HepG2 (cell line): ENCODE data around the gene ANTXRL. TPM values are rescaled to one million over a fixed set of nuclear protein-coding genes. Genes with fewer than 3 reads are reported as not detected.

Experiments used
- ATAC-seq: fragments of 200-7000 bp; cut with Tn5 transposase; 3 replicates; pipeline ENCODE4 v1.9.1; 2020; ENCODE audit warnings: mild to moderate bottlenecking, moderate library complexity
- BruUV-seq: library from RNA; stranded (reverse); fragments of 400-500 nt; replicated peaks from 2 replicates; lab custom pipeline; 2021; lab: Mats Ljungman, UMichigan
- CTCF ChIA-PET: fragments of 300-600 bp; formaldehyde crosslinking; extraction: SDS; loops from one replicate; lab custom pipeline; 2021; ENCODE audit warnings: low total read pairs, inconsistent platforms, low intra/inter-chr PET ratio; lab: Yijun Ruan, JAX
- POLR2A ChIA-PET: fragments of 350-600 bp; sonication (Branson Sonifier 250); formaldehyde crosslinking; loops from one replicate; lab custom pipeline; 2020; ENCODE audit warnings: antibody characterized with exemption, inconsistent platforms; lab: Yijun Ruan, JAX
- DNase-seq: peaks from one replicate; pipeline ENCODE4 v3.0.0-alpha.2; 2015; ENCODE audit warnings: low spot score
- FAIRE-seq: peaks from 3 replicates; lab custom pipeline; 2011; peaks lifted over from hg19 to GRCh38; lab: Jason Lieb, UNC
- H2AFZ ChIP-seq: one replicate; pipeline ENCODE4 v1.6.1; 2011; ENCODE audit warnings: low read length, inconsistent platforms
- H3K27ac ChIP-seq: fragments of 300-600 bp; 3 replicates; pipeline ENCODE4 v1.8.0; 2011; ENCODE audit warnings: mixed run types, mild to moderate bottlenecking, mixed read lengths, low read length, inconsistent platforms; ENCODE audit not compliant: insufficient read depth; ENCODE audit errors: extremely low read length
- H3K27me3 ChIP-seq, 2 experiments: fragments of 200-600 bp in 1 of 2; 2 replicates in 1 of 2; 3 replicates in 1 of 2; pipeline versions ENCODE4 v1.6.0 to v1.8.0; 2011; ENCODE audit warnings: low read length in 2 of 2, mild to moderate bottlenecking in 2 of 2, moderate library complexity in 2 of 2, inconsistent platforms in 1 of 2; ENCODE audit not compliant: insufficient read depth in 2 of 2, control insufficient read depth in 1 of 2
- H3K36me3 ChIP-seq, 2 experiments: fragments of 200-600 bp in 1 of 2; replicated peaks in 1 of 2; 2 replicates in 1 of 2; 3 replicates in 1 of 2; pipeline versions ENCODE4 v1.5.1 to v1.8.0; 2011; ENCODE audit warnings: low read length in 2 of 2, inconsistent platforms in 1 of 2; ENCODE audit not compliant: insufficient read depth in 2 of 2, control insufficient read depth in 1 of 2
- H3K4me1 ChIP-seq: 2 replicates; pipeline ENCODE4 v1.5.1; 2012; ENCODE audit warnings: low read length, inconsistent platforms; ENCODE audit not compliant: insufficient read depth
- H3K4me2 ChIP-seq: 2 replicates; pipeline ENCODE4 v1.6.0; 2011; ENCODE audit warnings: low read depth, low read length, inconsistent platforms
- H3K4me3 ChIP-seq, 3 experiments: fragments of 200-600 bp in 1 of 3; sonication (generic), shearing (Covaris generic) in 1 of 3; replicated peaks in 1 of 3; 2 replicates each; pipeline ENCODE4 v1.5.1; 2011 to 2016; ENCODE audit warnings: low read length in 3 of 3, inconsistent platforms in 2 of 3, low read depth in 2 of 3, mild to moderate bottlenecking in 2 of 3, control low read depth in 1 of 3, mixed read lengths in 1 of 3; ENCODE audit not compliant: insufficient read depth in 1 of 3
- H3K79me2 ChIP-seq: one replicate; pipeline ENCODE4 v1.6.1; 2011; ENCODE audit warnings: low read length, inconsistent platforms; ENCODE audit not compliant: insufficient read depth
- H3K9ac ChIP-seq: 2 replicates; pipeline ENCODE4 v1.6.0; 2011; ENCODE audit warnings: mild to moderate bottlenecking, low read depth, low read length, inconsistent platforms; ENCODE audit not compliant: insufficient read depth
- H3K9me3 ChIP-seq: 2 replicates; pipeline ENCODE4 v1.5.1; 2012; ENCODE audit warnings: mild to moderate bottlenecking, low read length
- H4K20me1 ChIP-seq: 2 replicates; pipeline ENCODE4 v1.6.0; 2011; ENCODE audit warnings: inconsistent platforms, mild to moderate bottlenecking, low read length, moderate library complexity; ENCODE audit not compliant: insufficient read depth
- HNF4A ChIP-seq: sonication (generic); formaldehyde crosslinking; IDR thresholded peaks from 2 replicates; pipeline ENCODE4 v1.4.0; 2020; ENCODE audit warnings: missing genetic modification reagents
- MAFK ChIP-seq, 2 experiments: IDR thresholded peaks in 1 of 2; conservative IDR thresholded peaks in 1 of 2; 2 replicates each; pipeline ENCODE4 v1.6.1; 2011; ENCODE audit warnings: improper control_type of control experiment in 2 of 2, low read length in 2 of 2
- NAIF1 ChIP-seq: sonication (generic); formaldehyde crosslinking; IDR thresholded peaks from 2 replicates; pipeline ENCODE4 v1.5.0; 2020; ENCODE audit warnings: mild to moderate bottlenecking, missing genetic modification reagents, borderline replicate concordance
- NFIC ChIP-seq: IDR thresholded peaks from 2 replicates; pipeline ENCODE4 v1.6.1; 2012; ENCODE audit warnings: mild to moderate bottlenecking, low read length, inconsistent platforms
- RFX3 ChIP-seq: IDR thresholded peaks from 2 replicates; pipeline ENCODE4 v1.6.1; 2016; ENCODE audit warnings: missing biosample characterization, missing genetic modification reagents
- SMAD1 ChIP-seq: sonication (generic); formaldehyde crosslinking; IDR thresholded peaks from 2 replicates; pipeline ENCODE4 v1.4.0; 2020; ENCODE audit warnings: missing genetic modification reagents, low read depth, mild to moderate bottlenecking, borderline replicate concordance
- ZBTB14 ChIP-seq: sonication (generic); formaldehyde crosslinking; IDR thresholded peaks from 2 replicates; pipeline ENCODE4 v1.4.0; 2020; ENCODE audit warnings: missing genetic modification reagents
- ZNF124 ChIP-seq: sonication (generic); formaldehyde crosslinking; IDR thresholded peaks from 2 replicates; pipeline ENCODE4 v1.4.0; 2020; ENCODE audit warnings: missing genetic modification reagents
- ZNF225 ChIP-seq: sonication (generic); formaldehyde crosslinking; IDR thresholded peaks from 2 replicates; pipeline ENCODE4 v1.4.0; 2020; ENCODE audit warnings: mild to moderate bottlenecking, missing genetic modification reagents
- ZNF30 ChIP-seq: sonication (generic); formaldehyde crosslinking; IDR thresholded peaks from 2 replicates; pipeline ENCODE4 v1.5.0; 2020; ENCODE audit warnings: mild to moderate bottlenecking, missing genetic modification reagents
- ZNF367 ChIP-seq: sonication (generic); formaldehyde crosslinking; IDR thresholded peaks from 2 replicates; pipeline ENCODE4 v1.4.0; 2020; ENCODE audit warnings: missing genetic modification reagents, borderline replicate concordance
- WGBS: methylation state at CpG from one replicate; pipeline ENCODE4 v1.1.6; 2017; ENCODE audit warnings: low lambda C conversion rate; 5-methylcytosine and 5-hydroxymethylcytosine counted together
- in situ Hi-C: cut with HindIII; loops from 2 replicates; pipeline ENCODE4 v1.10.0; 2017; ENCODE audit warnings: low pct_unique_long_range_greater_than_20kb; ENCODE audit not compliant: extremely low pct_ligation_motif_present
- intact Hi-C: fragments of 100-400 bp; cut with micrococcal nuclease; formaldehyde crosslinking; loops from one replicate; pipeline ENCODE4 v1.10.0; 2022; ENCODE audit not compliant: unreplicated experiment
- polyA plus RNA-seq, 8 experiments: library from polyadenylated mRNA; depleted of rRNA in 3 of 8; stranded (reverse) in 7 of 8; unstranded in 1 of 8; fragments of >200 nt; fragmentation: Illumina TruSeq in 4 of 8; extraction: Trizol in 4 of 8; gene quantifications; 2 replicates each; pipeline versions ENCODE4 v1.2.1 to v1.2.3, GENCODE V29; 2011 to 2016; ENCODE audit warnings: low read depth in 4 of 8, missing spikeins in 1 of 8, mixed read lengths in 1 of 8; ENCODE audit not compliant: insufficient read depth in 1 of 8
- total RNA-seq, 5 experiments: library from RNA; depleted of rRNA; stranded (reverse); fragments of >200 nt; fragmentation: Illumina TruSeq; extraction: Trizol; gene quantifications; 2 replicates each; pipeline ENCODE4 v1.2.3, GENCODE V29; 2016; ENCODE audit warnings: low read depth in 1 of 5
- TF ChIP-seq, protein P1 (sequence below): sonication (generic); formaldehyde crosslinking; conservative IDR thresholded peaks from 2 replicates; pipeline ENCODE4 v1.8.1; 2023; ENCODE audit warnings: missing genetic modification reagents
- TF ChIP-seq, protein P2 (sequence below): IDR thresholded peaks from 2 replicates; pipeline ENCODE4 v1.6.1; 2016; ENCODE audit warnings: mild to moderate bottlenecking, missing biosample characterization, missing genetic modification reagents
- TF ChIP-seq, protein P3 (sequence below): IDR thresholded peaks from 2 replicates; pipeline ENCODE4 v1.6.1; 2016; ENCODE audit warnings: low read depth, missing genetic modification reagents, missing compliant biosample characterization
- TF ChIP-seq, protein P4 (sequence below): sonication (generic); formaldehyde crosslinking; IDR thresholded peaks from 2 replicates; pipeline ENCODE4 v1.8.0; 2022; ENCODE audit warnings: missing genetic modification reagents, mild to moderate bottlenecking, moderate library complexity, borderline replicate concordance

The ANTXRL gene
- total and polyA plus RNA-seq, 2 of the 13 experiments (the other 11 are each of a cell fraction or from before 2014, with no cell fraction given) = not detected

DNA sequence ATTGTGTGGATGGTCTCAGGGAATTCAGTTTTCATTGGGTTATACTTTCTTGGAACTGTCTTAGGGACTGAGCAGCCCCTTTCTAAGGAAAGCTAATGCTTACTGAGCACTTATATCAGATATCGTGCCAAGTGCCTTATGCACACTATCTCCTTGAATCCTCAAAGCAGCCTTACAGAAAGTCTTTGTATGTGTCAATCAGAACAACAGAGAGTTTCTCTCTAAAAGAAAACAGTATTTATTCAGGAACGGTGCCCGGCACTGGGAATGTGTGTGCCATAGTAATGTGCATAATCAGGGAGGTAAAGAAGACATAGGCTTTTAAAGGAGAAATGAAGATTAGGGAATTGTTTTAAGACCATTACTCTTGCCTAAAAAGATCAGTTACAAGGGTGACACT lies 17.3 kb downstream of the ANTXRL start:
- H3K79me2 ChIP-seq = no peaks in the 10 kb centered on the region
- H3K4me3 ChIP-seq = no peak overlapping the region
- peaks cover 3% of the 10 kb centered on the region; the same call in 1 of the 2 replicates for H4K20me1 ChIP-seq
- H2AFZ ChIP-seq = no peak overlapping the region
- peaks cover 0 to 15% of the 10 kb centered on the region in 2 experiments; a peak in 1 of 5 replicates for H3K27me3 ChIP-seq
- ATAC-seq (no peak), FAIRE-seq (no peak), DNase-seq (no peak)
- ChIA-PET POLR2A (no interaction called here), CTCF (no interaction called here)
- no TSS peak for BruUV-seq
- in situ Hi-C loops (no loop called here), intact Hi-C loops (no loop called here)
- H3K27ac ChIP-seq = no peak overlapping the region
- 0% methylated on average over 3 of the region's 3 CpGs for WGBS
- no peaks in the 10 kb centered on the region for H3K36me3 ChIP-seq
- no peak overlapping the region for H3K4me2 ChIP-seq
- H3K4me1 ChIP-seq = no peaks in the 10 kb centered on the region
- no peak overlapping the region for H3K9ac ChIP-seq
- no peaks in the 10 kb centered on the region for H3K9me3 ChIP-seq
- TF ChIP-seq ZNF30 (CRISPR knock-in tag) (no peak), ZNF225 (CRISPR knock-in tag) (no peak), ZBTB14 (CRISPR knock-in tag) (no peak), ZNF367 (CRISPR knock-in tag) (no peak), HNF4A (CRISPR knock-in tag) (no peak), NAIF1 (CRISPR knock-in tag) (no peak), ZNF124 (CRISPR knock-in tag) (no peak), MAFK (conservative IDR thresholded peaks at IDR 0.05 in 1 of 2, IDR thresholded peaks at IDR 0.05 in 1 of 2; ENCODE audit: low read length in 2 of 2) (no peak), NFIC (no peak), RFX3 (no peak), SMAD1 (CRISPR knock-in tag) (no peak)
- TF ChIP-seq, protein P1, sequence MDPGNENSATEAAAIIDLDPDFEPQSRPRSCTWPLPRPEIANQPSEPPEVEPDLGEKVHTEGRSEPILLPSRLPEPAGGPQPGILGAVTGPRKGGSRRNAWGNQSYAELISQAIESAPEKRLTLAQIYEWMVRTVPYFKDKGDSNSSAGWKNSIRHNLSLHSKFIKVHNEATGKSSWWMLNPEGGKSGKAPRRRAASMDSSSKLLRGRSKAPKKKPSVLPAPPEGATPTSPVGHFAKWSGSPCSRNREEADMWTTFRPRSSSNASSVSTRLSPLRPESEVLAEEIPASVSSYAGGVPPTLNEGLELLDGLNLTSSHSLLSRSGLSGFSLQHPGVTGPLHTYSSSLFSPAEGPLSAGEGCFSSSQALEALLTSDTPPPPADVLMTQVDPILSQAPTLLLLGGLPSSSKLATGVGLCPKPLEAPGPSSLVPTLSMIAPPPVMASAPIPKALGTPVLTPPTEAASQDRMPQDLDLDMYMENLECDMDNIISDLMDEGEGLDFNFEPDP (CRISPR knock-in tag) = no peak
- TF ChIP-seq, protein P2, sequence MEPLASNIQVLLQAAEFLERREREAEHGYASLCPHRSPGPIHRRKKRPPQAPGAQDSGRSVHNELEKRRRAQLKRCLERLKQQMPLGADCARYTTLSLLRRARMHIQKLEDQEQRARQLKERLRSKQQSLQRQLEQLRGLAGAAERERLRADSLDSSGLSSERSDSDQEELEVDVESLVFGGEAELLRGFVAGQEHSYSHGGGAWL = no peak
- TF ChIP-seq, protein P3, sequence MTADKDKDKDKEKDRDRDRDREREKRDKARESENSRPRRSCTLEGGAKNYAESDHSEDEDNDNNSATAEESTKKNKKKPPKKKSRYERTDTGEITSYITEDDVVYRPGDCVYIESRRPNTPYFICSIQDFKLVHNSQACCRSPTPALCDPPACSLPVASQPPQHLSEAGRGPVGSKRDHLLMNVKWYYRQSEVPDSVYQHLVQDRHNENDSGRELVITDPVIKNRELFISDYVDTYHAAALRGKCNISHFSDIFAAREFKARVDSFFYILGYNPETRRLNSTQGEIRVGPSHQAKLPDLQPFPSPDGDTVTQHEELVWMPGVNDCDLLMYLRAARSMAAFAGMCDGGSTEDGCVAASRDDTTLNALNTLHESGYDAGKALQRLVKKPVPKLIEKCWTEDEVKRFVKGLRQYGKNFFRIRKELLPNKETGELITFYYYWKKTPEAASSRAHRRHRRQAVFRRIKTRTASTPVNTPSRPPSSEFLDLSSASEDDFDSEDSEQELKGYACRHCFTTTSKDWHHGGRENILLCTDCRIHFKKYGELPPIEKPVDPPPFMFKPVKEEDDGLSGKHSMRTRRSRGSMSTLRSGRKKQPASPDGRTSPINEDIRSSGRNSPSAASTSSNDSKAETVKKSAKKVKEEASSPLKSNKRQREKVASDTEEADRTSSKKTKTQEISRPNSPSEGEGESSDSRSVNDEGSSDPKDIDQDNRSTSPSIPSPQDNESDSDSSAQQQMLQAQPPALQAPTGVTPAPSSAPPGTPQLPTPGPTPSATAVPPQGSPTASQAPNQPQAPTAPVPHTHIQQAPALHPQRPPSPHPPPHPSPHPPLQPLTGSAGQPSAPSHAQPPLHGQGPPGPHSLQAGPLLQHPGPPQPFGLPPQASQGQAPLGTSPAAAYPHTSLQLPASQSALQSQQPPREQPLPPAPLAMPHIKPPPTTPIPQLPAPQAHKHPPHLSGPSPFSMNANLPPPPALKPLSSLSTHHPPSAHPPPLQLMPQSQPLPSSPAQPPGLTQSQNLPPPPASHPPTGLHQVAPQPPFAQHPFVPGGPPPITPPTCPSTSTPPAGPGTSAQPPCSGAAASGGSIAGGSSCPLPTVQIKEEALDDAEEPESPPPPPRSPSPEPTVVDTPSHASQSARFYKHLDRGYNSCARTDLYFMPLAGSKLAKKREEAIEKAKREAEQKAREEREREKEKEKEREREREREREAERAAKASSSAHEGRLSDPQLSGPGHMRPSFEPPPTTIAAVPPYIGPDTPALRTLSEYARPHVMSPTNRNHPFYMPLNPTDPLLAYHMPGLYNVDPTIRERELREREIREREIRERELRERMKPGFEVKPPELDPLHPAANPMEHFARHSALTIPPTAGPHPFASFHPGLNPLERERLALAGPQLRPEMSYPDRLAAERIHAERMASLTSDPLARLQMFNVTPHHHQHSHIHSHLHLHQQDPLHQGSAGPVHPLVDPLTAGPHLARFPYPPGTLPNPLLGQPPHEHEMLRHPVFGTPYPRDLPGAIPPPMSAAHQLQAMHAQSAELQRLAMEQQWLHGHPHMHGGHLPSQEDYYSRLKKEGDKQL = no peak
- TF ChIP-seq, protein P4, sequence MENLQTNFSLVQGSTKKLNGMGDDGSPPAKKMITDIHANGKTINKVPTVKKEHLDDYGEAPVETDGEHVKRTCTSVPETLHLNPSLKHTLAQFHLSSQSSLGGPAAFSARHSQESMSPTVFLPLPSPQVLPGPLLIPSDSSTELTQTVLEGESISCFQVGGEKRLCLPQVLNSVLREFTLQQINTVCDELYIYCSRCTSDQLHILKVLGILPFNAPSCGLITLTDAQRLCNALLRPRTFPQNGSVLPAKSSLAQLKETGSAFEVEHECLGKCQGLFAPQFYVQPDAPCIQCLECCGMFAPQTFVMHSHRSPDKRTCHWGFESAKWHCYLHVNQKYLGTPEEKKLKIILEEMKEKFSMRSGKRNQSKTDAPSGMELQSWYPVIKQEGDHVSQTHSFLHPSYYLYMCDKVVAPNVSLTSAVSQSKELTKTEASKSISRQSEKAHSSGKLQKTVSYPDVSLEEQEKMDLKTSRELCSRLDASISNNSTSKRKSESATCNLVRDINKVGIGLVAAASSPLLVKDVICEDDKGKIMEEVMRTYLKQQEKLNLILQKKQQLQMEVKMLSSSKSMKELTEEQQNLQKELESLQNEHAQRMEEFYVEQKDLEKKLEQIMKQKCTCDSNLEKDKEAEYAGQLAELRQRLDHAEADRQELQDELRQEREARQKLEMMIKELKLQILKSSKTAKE (CRISPR knock-in tag) = no peak
